Fibroblast of villous mesenchyme (primary cell): ENCODE measurements around the gene P2RY6. TPM values are rescaled to one million over a fixed set of nuclear protein-coding genes. Genes with fewer than 3 reads are reported as not detected.

ENCODE experiments used
- DNase-seq: peaks from one replicate; pipeline ENCODE4 v3.0.0-alpha.2; 2010; ENCODE audit warnings: low read depth
- H3K4me3 ChIP-seq: 2 replicates; pipeline ENCODE4 v1.5.1; 2011; ENCODE audit warnings: low read depth, mild to moderate bottlenecking, low read length
- CTCF ChIP-seq: IDR thresholded peaks from 2 replicates; pipeline ENCODE4 v1.5.1; 2012; ENCODE audit warnings: low read depth, mild to moderate bottlenecking, low read length; ENCODE audit not compliant: insufficient read depth
- total RNA-seq: library from RNA; depleted of rRNA; stranded (reverse); fragments of >200 nt; gene quantifications from 2 replicates; pipeline ENCODE4 v1.2.3, GENCODE V29; 2012

Gene P2RY6
- total RNA-seq, 1 donor: not detected

- TF ChIP-seq CTCF: no peak
- no peak overlapping the region for H3K4me3 ChIP-seq
- no peak for DNase-seq
These were observed 21.3 kb downstream of the P2RY6 start for GRCh38 chr11:73293356-73293936.

DNA sequence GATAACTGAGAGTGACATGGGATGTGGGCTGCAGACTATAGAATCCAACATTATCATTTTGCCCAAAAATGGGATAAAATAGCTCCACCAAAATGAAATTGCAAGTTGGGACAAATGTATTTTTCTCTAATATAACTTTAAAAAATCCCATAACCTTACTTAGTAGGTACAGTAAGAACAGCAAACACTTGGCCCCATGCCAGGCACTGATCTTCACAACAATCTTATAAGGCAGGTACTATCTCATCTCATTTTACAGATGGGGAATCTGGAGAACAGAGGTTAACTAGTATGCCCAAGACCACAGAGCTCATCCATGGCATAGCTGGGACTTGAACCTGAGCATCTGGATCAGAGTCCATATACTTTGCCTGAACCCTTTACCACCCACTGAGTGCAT, 22.5 kb downstream of the P2RY6 start:
- no peak for DNase-seq
- no peak for TF ChIP-seq CTCF

GRCh38 chr11:73295241-73295995, 23.3 kb downstream of the P2RY6 start:
- DNase-seq: peak; percentile 69
- TF ChIP-seq CTCF: peak; percentile 96

More for the DNA sequence above, 22.5 kb downstream of the P2RY6 start:
- H3K4me3 ChIP-seq: no peak overlapping the region

GRCh38 chr11:73295996-73296318, 23.8 kb downstream of the P2RY6 start:
- DNase-seq: no peak
- H3K4me3 ChIP-seq: no peak overlapping the region
- no peak for TF ChIP-seq CTCF

More at GRCh38 chr11:73295241-73295995, 23.3 kb downstream of the P2RY6 start:
- H3K4me3 ChIP-seq: no peak overlapping the region

- no peak for DNase-seq
These were observed 24.5 kb downstream of the P2RY6 start for GRCh38 chr11:73296501-73297230.

DNA sequence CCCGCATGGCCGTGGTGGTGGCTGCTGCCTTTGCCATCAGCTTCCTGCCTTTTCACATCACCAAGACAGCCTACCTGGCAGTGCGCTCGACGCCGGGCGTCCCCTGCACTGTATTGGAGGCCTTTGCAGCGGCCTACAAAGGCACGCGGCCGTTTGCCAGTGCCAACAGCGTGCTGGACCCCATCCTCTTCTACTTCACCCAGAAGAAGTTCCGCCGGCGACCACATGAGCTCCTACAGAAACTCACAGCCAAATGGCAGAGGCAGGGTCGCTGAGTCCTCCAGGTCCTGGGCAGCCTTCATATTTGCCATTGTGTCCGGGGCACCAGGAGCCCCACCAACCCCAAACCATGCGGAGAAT, 25.1 kb downstream of the P2RY6 start:
- no peak overlapping the region for H3K4me3 ChIP-seq
- DNase-seq: no peak
- no peak for TF ChIP-seq CTCF

More at GRCh38 chr11:73296501-73297230, 24.5 kb downstream of the P2RY6 start:
- no peak overlapping the region for H3K4me3 ChIP-seq
- TF ChIP-seq CTCF: no peak
